ENCODE results near the gene TFDP1.

DNA sequence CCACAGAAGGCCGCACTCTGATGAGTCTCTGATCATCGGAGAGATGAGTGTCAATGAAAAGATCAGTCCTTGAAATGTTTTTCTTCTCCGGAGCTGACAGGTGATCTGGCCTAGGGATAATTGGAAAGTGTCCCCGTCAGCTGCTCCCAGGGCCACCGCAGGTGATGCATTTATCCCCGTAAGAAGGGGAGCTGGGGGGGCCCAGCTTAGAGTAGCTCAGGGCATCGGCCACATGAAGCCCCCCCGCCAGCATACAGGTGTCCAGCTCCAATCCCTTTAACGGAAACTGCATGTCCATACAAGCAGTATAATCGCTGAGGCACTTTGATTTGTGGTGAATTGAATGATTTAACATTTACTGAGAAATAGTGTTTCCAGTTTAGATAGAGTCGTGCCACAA lies 45.7 kb downstream of the TFDP1 start:
- TF ChIP-seq CTCF (conservative IDR thresholded peaks at IDR 0.05; ENCODE audit: low read depth, low read length) (no peak), MAFK (IDR thresholded peaks at IDR 0.05; ENCODE audit: low read depth, low read length) (no peak), CEBPB (IDR thresholded peaks at IDR 0.05; ENCODE audit: low read depth, low read length) (no peak), RFX5 (IDR thresholded peaks at IDR 0.05; ENCODE audit: low read depth, low read length) (no peak), BHLHE40 (IDR thresholded peaks at IDR 0.05; ENCODE audit: low read depth, low read length) (no peak), ELK1 (IDR thresholded peaks at IDR 0.05; ENCODE audit: borderline replicate concordance, low read depth, low read length) (no peak), SMC3 (IDR thresholded peaks at IDR 0.05; ENCODE audit: low read depth, low read length) (no peak), POLR2A (IDR thresholded peaks at IDR 0.05; ENCODE audit: low read depth, low read length) (no peak), FOS (IDR thresholded peaks at IDR 0.05; ENCODE audit: low read depth, low read length) (no peak), MXI1 (IDR thresholded peaks at IDR 0.05; ENCODE audit: borderline replicate concordance, low read depth, low read length) (no peak)
